ENCODE measurements around the gene CHKB.
"Not testable (repeated sequence)": the region's sequence is repeated elsewhere in the genome, so short reads cannot be mapped to it uniquely, and the experiment has no call there.

The CHKB gene

DNA sequence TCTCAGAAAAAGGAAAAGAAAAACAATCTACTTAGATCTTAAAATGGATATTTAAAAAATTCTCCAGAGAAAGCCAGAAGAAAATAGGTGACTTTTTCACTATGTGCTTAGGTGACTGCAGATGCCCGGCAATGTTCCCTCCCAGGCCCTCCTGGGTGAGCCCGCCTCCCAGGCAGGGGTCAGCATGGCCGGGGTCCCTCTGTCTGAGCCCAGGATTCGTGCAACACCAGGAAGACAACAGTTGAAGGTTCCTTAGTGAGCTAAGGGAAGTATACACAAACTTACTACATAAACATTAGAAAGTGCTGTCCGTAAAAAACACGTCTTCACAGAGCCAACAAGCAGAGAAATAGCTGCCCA is 29.5 kb upstream of the CHKB start:
- no peak for DNase-seq

DNA sequence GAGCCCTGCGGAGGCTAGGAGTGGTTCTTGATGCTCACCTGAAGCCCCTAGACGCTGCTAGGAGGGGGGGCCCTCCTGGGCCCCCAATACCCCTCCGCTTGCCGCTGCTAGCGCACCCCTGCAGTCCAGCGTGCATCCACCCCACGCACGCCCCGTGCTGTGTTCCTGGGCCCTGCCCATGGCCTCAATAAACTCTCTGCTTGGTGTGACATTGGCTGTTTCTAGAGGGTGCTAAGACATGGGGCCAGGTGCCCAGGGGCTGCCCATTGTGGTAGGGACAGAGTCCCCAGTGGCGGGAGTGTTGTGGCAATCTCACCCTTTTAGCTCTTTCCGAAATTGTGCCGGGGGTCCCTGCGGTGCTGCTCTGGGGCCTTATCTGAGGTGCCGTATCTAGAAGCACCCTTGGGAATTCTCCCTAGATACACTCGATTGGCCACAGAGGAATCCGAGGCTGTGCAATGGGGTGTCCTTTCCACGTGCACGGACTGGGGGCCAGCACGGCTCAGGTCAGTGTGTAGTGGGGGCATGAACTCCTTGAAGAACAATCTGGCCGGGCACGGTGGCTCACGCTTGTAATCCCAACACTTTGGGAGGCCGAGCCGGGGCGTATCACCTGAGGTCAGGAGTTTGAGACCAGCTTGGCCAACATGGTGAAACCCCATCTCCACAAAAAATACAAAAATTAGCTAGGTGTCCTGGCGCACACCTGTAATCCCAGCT is 28.9 kb upstream of the CHKB start:
- no peak for DNase-seq

DNA sequence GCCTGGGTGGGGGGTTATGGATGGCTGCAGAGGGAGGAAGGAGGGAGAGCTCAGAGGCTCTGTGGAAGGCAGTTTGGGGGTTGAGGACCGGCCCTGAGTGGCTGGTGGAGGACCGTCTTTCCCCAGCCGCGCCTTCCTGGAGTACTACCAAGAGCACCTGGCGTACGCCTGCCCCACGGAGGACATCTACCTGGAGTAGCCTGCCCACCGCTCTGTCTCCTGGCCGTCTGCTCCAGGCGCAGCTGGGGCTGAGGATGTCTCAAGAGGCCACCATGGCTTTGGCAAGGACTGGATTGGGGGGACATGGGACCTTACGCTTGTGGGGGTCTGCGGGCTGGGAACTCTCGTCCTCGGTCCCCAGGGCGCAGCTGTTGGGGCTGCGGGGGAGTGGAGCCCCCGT is 27.9 kb upstream of the CHKB start:
- no peak for DNase-seq

DNA sequence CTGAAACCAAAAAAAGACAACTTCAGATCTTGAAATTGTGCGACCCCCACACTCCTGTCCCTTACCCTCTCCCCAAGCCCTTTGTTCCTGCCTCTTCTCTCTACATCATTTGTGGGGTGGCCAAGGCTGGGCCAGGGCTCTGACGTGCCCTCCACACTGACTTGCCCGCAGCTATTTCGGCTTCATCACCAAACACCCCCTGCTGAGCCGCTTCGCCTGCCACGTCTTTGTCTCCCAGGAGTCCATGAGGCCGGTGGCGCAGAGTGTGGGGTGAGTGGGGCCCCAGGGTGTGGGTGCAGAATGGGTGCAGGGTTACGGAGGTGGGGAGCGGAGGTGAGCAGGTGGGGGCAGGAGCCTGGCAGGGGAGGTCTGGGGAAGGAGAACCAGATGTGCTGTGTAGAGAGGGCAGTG is 27.4 kb upstream of the CHKB start:
- no peak for DNase-seq

DNA sequence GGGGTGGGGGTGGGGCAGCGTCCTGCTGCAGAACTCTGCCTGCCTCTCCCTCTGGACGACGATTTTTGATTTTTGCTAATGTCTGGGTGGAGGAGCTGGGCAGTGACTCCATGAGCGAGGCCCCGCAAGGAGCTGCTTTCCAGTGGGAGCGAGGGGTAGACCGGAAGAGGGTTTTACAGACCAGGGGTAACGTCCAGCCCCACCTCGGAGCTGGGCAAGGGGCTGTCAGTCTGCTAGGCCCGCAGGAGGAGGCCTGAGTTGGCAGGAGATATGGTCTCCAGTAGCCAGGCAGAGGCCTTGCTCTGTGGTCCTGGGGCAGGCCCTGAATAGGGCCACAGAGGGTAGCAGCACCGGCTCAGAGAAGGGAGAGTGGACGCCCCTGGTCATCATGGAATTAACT is 26.9 kb upstream of the CHKB start:
- DNase-seq: no peak

DNA sequence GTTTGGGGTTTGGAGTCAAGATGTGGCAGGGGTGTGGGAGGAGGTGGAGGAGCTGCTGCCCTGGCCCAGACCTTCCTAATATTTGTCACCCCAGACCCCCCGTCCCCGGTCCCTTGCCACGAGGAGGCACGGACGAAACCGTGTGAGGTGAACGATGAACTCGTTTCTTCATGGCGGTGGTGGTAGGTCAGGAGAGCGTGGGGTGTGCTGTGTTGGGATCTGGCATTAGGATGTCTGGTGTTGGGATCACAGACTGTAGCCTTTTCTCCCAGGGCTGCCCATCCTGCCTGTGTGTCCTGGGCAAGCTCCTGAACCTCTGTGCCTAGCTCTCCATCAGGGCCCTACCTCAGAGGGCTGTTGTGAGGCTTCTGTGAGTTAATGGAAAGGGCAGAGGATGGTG is 26.3 kb upstream of the CHKB start:
- no peak for DNase-seq

DNA sequence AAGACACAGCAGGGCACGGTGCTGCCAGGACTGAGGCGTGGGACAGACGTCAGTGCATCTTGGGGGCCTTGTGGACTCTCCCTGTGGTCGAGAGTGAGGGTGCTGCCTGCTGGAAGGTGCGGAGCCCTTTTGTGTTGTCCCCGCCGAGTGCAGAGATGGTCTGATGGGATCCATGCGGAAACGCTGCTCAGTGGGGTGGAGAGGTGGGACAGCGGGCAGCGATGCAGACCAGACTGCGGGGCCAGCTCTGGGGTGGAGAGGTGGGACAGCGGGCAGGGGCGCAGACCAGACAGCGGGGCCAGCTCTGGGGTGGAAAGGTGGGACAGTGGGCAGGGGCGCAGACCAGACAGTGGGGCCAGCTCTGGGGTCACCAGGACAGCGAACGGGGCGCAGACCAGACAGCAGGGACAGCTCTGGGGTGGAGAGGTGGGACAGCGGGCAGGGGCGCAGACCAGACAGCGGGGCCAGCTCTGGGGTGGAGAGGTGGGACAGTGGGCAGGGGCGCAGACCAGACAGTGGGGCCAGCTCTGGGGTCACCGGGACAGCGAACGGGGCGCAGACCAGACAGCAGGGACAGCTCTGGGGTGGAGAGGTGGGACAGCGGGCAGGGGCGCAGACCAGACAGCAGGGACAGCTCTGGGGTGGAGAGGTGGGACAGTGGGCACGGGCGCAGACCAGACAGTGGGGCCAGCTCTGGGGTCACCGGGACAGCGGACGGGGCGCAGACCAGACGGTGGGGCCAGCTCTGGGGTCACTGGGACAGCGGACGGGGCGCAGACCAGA is 25.6 kb upstream of the CHKB start:
- DNase-seq: not testable (repeated sequence)

DNA sequence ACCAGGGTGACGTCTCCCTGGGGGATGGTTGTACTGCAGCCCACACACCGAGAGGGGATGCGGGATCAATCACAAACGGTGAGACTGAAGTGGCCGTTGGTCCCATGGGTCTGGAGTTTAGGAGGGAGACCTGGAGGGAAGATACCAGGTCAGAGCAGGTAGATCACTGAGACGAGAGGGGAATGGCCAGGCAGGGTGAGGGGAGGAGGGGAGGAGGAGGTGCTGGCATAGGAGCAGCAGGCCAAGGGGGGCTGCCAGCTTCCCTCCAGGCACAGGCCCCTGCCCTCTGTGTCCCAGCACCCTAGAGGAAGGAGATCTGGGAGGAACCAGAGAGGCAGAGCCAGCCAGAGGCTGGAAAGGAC is 25.0 kb upstream of the CHKB start:
- no peak for DNase-seq

DNA sequence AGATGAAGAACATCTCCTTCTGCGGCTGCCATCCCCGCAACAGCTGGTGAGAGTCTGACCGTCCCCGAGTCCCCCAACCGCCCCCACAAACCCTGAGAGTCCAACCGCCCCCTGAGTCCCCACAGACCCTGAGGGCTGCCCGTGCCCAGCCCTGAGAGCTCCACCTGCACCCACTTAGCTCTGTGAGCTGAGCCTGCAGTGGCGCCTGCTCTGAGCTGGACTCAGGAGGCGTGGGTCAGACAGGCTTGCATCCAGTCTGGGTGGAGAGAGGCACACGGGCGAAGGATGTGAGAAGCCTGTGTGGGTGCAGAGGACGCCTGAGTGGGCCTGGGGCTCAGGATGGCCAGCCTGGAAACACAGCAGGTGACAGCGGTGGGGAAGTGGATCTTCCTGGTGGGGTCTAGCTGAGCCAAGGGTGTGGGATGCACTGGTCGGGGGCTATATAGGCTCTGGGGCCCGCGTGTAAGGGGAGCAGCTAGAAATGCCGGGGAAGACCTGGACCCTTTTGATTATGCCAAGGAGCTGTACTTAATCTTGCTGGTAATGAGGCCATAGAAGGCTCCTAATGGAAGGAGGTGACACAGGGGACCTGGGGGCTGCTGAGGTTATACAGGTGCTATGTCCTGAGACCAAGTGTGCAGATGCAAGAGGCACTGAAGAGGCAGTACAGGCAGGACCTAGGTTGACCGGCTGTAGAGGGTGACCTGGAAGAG is 24.5 kb upstream of the CHKB start:
- no peak for DNase-seq

DNA sequence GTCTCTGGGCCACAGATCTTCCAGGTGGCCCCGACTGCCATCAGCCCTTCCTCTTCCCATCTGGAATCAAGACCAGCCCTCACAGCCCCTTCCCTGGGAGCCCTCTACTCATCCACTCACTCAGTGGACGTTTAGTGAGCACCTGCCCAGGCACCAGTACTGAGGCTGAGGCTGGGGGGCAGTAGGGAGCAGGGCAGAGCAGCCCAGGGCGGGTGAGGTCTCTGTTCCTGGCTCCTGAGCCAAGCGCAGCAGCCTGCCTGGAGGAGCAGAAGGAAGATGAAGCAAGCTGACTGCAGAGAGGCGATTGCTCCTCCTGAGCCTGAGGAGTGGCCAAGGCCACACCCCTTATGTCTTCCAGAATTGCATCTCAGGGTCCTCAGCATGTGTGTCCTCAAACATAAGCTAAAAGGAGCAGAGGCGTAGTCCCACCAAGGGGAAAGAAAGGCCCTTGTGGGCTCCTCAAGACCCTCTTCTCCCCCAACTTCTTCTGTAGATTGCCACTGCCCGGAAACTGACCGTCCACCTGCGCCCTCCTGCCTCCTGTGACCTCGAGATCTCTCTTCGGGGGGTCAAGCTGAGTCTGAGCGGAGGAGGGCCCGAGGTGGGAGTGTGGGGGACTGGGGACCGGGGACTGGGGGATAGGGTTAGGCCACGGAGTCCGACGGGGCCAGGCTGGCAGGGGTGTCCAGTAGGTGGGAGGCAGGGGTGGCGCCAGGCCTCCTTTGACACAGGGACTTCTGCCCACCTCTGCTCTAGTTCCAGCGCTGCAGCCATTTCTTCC is 23.7 kb upstream of the CHKB start:
- DNase-seq: no peak

DNA sequence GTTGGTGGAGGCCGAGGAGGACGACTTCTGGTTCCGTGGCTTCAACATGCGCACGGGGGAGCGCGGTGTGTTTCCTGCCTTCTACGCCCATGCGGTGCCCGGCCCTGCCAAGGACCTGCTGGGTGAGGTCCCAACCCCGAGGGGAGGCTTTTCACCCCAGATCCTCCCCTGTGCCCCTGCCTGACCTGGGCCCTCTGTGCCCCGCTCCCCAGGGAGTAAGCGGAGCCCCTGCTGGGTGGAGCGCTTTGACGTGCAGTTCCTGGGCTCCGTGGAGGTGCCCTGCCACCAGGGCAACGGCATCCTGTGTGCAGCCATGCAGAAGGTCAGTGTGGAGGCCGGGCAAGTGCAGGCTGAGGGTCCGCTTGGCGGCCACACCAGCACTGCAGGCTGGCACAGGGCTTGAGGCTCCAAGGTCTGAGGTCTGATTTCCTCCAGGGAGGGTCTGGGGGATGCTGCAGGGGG is 23.0 kb upstream of the CHKB start:
- DNase-seq: no peak

DNA sequence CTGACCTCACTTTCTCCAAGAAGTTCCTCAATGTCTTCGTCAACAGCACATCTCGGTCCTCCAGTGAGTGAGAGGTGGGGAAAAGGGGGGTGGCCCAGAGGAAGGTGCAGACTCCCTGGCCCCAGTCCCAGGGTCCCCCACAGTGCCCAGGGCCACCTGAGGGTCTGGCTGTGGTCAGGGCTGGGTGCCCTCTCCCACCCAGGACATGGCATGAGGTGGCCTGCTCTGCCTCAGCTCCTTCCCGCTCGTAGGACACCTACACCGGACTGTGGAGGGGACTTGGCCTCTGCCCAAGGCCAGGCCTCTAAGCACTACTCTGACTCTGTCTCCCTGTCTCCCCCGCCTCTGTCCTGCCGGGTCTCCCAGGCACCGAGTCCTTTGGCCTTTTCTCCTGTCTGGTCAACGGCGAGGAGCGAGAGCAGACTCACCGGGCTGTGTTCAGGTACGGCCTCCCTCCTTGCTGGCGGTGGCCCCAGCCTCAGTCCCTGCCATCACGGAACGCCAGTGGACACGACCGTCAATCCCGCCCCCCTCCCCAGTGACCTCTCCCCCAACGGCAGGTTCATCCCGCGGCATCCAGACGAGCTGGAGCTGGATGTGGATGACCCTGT is 22.5 kb upstream of the CHKB start:
- DNase-seq: no peak

DNA sequence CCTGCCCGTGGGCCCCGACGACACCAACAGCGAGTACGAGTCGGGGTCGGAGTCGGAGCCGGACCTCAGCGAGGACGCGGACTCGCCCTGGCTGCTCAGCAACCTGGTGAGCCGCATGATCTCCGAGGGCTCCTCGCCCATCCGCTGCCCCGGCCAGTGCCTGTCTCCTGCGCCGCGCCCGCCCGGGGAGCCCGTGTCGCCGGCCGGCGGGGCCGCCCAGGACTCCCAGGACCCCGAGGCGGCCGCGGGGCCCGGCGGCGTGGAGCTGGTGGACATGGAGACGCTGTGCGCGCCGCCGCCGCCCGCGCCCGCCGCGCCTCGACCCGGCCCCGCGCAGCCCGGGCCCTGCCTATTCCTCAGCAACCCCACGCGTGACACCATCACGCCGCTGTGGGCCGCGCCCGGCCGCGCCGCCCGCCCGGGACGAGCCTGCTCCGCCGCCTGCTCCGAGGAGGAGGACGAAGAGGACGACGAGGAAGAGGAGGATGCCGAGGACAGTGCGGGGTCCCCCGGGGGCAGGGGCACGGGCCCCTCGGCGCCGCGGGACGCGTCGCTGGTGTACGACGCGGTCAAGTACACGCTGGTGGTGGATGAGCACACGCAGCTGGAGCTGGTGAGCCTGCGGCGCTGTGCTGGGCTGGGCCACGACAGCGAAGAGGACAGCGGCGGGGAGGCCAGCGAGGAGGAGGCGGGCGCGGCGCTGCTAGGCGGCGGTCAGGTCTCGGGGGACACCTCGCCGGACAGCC is 21.8 kb upstream of the CHKB start:
- no peak for DNase-seq

DNA sequence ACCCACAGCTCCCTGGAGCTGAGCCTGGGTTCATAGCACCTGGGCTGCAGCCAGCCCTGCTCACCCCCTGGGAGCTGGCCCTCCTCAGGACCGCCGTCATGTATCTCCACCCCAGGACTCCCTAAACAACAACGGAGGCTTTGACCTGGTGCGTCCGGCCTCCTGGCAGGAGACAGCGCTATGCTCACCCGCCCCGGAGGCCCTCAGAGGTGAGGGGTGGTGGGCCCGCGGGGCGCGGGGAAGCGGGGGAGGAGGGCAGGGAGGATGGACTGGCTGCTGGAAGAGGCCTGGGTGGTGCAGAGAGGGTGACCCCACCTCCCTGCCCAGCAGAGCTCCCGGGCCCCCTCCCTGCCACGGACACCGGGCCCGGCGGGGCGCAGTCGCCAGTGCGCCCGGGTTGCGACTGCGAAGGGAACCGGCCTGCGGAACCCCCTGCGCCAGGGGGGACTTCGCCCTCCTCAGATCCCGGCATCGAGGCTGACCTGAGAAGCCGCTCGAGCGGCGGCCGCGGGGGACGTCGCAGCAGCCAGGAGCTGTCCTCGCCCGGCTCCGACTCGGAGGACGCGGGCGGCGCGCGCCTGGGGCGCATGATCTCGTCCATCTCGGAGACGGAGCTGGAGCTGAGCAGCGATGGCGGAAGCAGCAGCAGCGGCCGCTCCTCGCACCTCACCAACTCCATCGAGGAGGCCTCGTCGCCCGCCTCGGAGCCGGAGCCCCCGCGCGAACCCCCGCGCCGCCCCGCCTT is 21.0 kb upstream of the CHKB start:
- no peak for DNase-seq

DNA sequence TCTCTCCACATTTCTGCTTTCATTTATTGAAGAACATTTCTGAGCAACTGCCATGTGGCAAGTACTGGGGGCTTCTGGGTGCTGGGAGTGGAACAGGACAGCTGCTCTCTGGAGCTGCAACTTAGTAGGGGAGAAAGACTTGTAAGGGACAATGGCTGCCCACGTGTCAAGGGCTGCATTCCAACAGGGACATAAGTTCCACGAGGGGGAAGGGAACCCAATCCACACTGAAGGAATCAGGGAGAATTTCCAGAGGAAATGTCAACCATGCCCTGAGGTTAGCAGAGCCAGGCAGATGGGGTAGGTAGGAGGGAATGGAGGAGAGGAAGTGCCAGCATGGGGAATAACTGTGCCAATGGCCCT is 19.7 kb upstream of the CHKB start:
- no peak for DNase-seq

DNA sequence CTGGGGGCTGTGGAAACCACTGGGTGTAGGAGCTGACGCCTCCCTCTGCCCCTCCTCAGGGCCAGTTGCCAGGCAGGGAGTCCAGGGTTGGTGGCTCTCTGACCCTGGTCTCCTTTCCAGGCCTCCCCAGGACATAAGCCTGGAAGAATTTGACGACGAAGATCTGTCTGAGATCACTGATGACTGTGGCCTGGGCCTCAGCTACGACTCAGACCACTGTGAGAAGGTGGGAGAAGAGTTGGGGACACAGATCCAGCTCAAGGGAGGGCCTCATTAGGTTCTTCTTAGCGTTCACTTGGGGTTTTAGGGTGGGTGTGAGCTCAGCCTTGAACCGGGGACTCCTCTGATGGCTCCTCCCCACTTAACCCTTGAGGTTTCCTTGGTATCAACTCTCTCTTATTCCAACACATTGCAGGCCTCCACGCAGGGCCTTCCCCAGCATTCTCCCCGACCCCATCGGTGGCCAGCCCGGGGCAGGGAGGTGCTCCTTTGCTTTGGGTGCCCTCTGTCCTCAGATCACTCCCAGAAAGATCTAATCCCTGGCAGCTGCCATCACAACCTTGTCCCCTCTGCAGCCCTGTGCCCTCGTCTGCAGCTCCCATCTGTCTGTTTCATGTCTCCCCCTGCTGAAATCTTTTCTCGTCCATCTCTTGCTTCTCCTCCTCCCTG is 19.2 kb upstream of the CHKB start:
- no peak for DNase-seq

DNA sequence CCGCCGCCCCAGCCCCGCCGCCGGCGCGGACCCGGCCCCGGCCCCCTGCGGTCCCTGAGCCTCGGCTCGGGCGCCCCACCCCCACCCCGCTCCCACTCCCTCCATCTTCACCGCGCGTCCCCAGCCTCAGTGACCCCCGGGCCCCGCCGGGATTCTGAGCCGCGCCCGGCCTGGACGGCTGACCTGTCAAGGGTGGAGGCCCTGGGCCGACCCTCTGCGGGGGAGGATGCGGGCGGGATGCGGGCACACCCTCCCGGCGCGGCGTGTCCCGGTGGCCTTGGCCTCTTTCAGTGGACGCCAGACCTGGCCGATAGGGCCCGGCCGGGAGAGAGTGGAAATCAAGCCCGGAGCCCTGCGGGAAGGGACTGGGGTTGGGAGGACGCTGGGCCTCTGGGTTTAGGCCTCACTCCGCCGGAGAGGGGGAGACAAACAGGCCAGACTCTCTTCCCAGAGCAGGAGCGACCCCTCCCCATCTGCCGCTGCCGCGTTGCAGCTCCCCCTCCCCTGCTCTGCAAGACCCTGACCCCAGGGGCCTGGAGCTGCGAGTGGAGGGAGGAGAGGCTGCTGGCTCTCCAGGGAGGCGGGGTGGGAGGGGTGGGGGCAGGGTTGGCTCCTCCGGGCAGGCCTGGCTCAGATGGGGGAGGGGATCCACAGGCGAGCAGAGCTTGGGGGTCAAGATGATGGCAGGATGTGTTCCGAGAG is 18.5 kb upstream of the CHKB start:
- DNase-seq: no peak

DNA sequence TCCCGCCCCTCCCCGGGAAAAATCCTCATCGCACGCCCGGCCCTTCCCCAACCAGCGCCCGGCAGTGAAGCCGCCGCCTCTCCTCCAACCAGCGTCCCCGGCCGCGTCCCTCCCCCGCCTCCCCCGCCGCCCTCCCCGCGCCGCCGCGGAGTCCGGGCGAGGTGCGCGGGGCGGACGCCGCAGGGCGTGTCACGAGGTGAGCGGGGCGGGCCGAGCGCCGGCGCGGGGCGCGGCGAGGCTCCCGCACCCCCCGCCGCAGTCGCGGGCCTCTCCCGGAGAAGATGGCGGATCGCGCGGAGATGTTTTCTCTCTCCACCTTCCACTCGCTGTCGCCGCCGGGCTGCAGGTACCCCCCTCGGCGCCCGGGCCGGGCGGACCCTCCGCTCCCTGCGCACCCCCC is 17.9 kb upstream of the CHKB start, which contains the start of gene MAPK8IP2:
TSS of gene MAPK8IP2 (plus strand) at position 256 of the 400 bp plus-strand sequence. CDS start at position 282, 26 bp downstream.
- DNase-seq: no peak

DNA sequence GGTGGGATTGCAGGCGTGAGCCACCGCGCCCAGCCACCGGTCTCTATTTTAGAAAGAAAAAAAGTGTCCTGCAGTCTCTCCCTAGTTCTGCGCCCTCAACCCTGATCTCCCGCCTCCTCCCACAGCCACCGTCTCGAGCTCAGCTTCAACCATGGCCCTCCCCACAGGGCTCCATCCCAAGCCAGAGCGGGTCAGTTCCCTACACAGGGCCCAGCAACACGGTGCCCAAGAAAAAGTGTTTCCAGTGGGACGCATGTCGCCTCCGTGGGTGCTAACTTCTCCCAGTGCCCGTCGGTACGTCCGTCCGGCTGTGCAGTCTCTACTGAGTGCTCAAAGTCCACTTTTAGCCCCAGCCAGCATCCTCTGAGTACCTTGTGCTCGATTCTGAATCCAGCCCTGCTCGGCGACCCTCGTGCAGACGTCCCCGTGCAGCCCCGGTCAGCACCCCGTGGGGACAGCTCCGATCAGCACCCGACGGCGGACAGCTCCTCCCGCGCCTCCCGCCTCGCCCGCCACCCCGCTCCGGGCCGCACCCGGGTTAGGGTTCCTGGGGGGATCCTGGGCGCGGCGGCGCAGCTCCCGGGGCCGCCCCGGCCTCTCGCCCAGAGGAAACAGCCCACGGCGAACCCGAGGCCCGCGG is 17.3 kb upstream of the CHKB start:
- no peak for DNase-seq
